Mesodermal cell (in vitro differentiated cells): Measurements from ENCODE around the gene NAP1L1.

ENCODE experiments used
- H3K27ac ChIP-seq: 2 replicates; pipeline ENCODE4 v1.7.0; 2013; ENCODE audit warnings: mild to moderate bottlenecking, low read depth, low read length, moderate library complexity; ENCODE audit not compliant: severe bottlenecking
- H3K36me3 ChIP-seq: 2 replicates; pipeline ENCODE4 v1.7.1; 2013; ENCODE audit warnings: mild to moderate bottlenecking, low read length, moderate library complexity; ENCODE audit not compliant: control insufficient read depth, insufficient read depth
- H3K4me1 ChIP-seq: one replicate; pipeline ENCODE4 v1.7.1; 2013; ENCODE audit warnings: mild to moderate bottlenecking, low read length; ENCODE audit not compliant: insufficient read depth, control insufficient read depth, poor library complexity, severe bottlenecking
- H3K4me3 ChIP-seq: 2 replicates; pipeline ENCODE4 v1.7.0; 2013; ENCODE audit warnings: low read length, control low read depth, mild to moderate bottlenecking; ENCODE audit not compliant: insufficient read depth, poor library complexity, severe bottlenecking; ENCODE audit errors: extremely low read depth
- H3K9me3 ChIP-seq: 2 replicates; pipeline ENCODE4 v1.7.1; 2013; ENCODE audit warnings: mild to moderate bottlenecking, low read length, moderate library complexity; ENCODE audit not compliant: control insufficient read depth
- WGBS, 2 experiments: methylation state at CpG; one replicate each; pipeline ENCODE4 v1.1.5; 2013; ENCODE audit warnings: missing lambda C conversion rate in 2 of 2; ENCODE audit not compliant: insufficient coverage in 2 of 2; 5-methylcytosine and 5-hydroxymethylcytosine counted together

NAP1L1 gene

GRCh38 chr12:76109879-76110278, 25.4 kb upstream of the NAP1L1 start:
- H3K4me3 ChIP-seq, result no peak overlapping the region
- H3K4me1 ChIP-seq, result peaks cover 20% of the 10 kb centered on the region
- H3K27ac ChIP-seq, result no peak overlapping the region
- no peaks in the 10 kb centered on the region for H3K36me3 ChIP-seq
- no peaks in the 10 kb centered on the region for H3K9me3 ChIP-seq
- 100% methylated on average over 3 of the region's 4 CpGs; no CpG with 5 or more reads in 1 of the 2 experiments for WGBS, 2 experiments

- 83 to 92% methylated on average over 3 of the region's 3 CpGs for WGBS, 2 experiments
- Histone ChIP-seq H3K4me3 (no peak overlapping the region), H3K4me1 (peaks cover 6% of the 10 kb centered on the region), H3K27ac (no peak overlapping the region), H3K9me3 (no peaks in the 10 kb centered on the region), H3K36me3 (no peaks in the 10 kb centered on the region)
These were observed 23.9 kb upstream of the NAP1L1 start for GRCh38 chr12:76108356-76108755.

GRCh38 chr12:76106631-76107030, 22.1 kb upstream of the NAP1L1 start:
- Histone ChIP-seq H3K27ac (no peak overlapping the region), H3K36me3 (no peaks in the 10 kb centered on the region), H3K4me1 (peaks cover 8% of the 10 kb centered on the region), H3K4me3 (no peak overlapping the region), H3K9me3 (no peaks in the 10 kb centered on the region)
- WGBS, 2 experiments, result 88% methylated on average over 1 of the region's 3 CpGs; no CpG with 5 or more reads in 1 of the 2 experiments

GRCh38 chr12:76103958-76104357, 19.5 kb upstream of the NAP1L1 start:
- WGBS, 2 experiments, result no CpG with 5 or more reads among the region's 1 CpG

DNA sequence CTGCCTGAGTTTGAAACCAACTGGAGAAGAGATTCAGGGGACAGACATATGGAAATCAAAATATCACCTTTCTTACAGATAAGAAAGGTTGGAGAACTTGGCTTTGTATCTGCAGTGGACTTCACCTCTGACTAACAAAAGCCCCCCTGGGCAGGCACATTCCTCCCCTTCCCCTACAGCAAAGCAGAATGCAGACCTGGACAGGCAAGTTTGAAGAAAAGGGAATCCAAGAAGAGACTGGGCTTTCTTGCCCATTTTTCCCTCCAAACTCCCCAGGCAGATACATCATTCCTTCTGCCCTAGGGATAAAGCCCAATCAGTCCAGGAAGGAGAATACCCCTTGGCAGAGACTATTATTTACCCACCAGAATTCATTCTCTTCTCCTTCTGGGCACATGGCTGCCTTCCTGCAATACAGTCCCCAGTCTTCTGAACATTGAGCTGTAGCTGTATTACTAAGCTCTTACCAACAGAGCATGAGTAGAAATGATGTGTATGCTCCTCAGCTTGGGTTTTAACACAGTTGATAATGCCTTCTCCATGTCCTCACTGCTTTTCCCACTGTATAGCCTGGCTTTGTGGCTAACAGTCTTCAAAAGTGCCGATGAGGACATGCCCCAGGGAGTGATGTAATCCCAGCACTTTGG, 17.4 kb upstream of the NAP1L1 start:
- no peaks in the 10 kb centered on the region for H3K9me3 ChIP-seq
- H3K4me1 ChIP-seq, result peaks cover 6% of the 10 kb centered on the region
- no peaks in the 10 kb centered on the region for H3K36me3 ChIP-seq
- H3K4me3 ChIP-seq, result no peak overlapping the region
- H3K27ac ChIP-seq, result no peak overlapping the region
- 78 to 100% methylated on average over 1 of the region's 1 CpG for WGBS, 2 experiments

More at GRCh38 chr12:76103958-76104357, 19.5 kb upstream of the NAP1L1 start:
- H3K36me3 ChIP-seq, result no peaks in the 10 kb centered on the region
- H3K27ac ChIP-seq, result no peak overlapping the region
- H3K4me1 ChIP-seq, result peaks cover 8% of the 10 kb centered on the region
- H3K4me3 ChIP-seq, result no peak overlapping the region
- H3K9me3 ChIP-seq, result no peaks in the 10 kb centered on the region

GRCh38 chr12:76096079-76096646, 11.7 kb upstream of the NAP1L1 start:
- H3K27ac ChIP-seq, result no peak overlapping the region
- H3K4me3 ChIP-seq, result no peak overlapping the region
- H3K4me1 ChIP-seq, result no peaks in the 10 kb centered on the region
- no peaks in the 10 kb centered on the region for H3K9me3 ChIP-seq
- 89 to 100% methylated on average over 1 of the region's 3 CpGs for WGBS, 2 experiments
- H3K36me3 ChIP-seq, result no peaks in the 10 kb centered on the region

- Histone ChIP-seq H3K4me3 (no peak overlapping the region), H3K27ac (no peak overlapping the region), H3K9me3 (no peaks in the 10 kb centered on the region), H3K4me1 (no peaks in the 10 kb centered on the region), H3K36me3 (no peaks in the 10 kb centered on the region)
- 83% methylated on average over 1 of the region's 3 CpGs; no CpG with 5 or more reads in 1 of the 2 experiments for WGBS, 2 experiments
These were observed 10.3 kb upstream of the NAP1L1 start for GRCh38 chr12:76094754-76095153.

- Histone ChIP-seq H3K36me3 (no peaks in the 10 kb centered on the region), H3K27ac (no peak overlapping the region), H3K4me1 (peaks cover 1% of the 10 kb centered on the region), H3K4me3 (no peak overlapping the region), H3K9me3 (no peaks in the 10 kb centered on the region)
- 60 to 62% methylated on average over 2 of the region's 2 CpGs for whole genome bisulfite sequencing, 2 experiments
These were observed 6.8 kb upstream of the NAP1L1 start for GRCh38 chr12:76091246-76091754.

DNA sequence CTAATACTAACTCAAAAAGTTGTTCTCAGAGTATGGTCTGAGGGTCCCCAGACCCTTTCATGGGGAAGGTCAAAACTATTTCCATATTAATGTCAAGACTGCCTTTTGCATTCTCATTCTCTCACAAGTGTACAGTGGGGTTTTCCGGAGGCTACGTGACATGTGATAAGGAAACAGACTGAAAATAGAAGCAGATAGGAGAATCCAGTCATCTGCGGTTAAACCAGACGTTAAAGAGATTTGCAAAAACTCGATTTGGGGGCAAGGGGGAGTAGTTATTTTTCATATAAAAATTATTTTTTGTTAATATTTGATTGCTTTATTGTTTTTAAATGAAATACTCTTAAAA, 1.0 kb upstream of the NAP1L1 start:
- Histone ChIP-seq H3K27ac (peak overlapping the region; percentile 98), H3K4me3 (peak overlapping the region; percentile 93), H3K36me3 (peaks cover 10% of the 10 kb centered on the region), H3K4me1 (peaks cover 7% of the 10 kb centered on the region), H3K9me3 (no peaks in the 10 kb centered on the region)
- WGBS, 2 experiments, result 71% methylated on average over 2 of the region's 5 CpGs; no CpG with 5 or more reads in 1 of the 2 experiments

- H3K27ac ChIP-seq, result peak overlapping the region; percentile 98
- peaks cover 15% of the 10 kb centered on the region for H3K36me3 ChIP-seq
- WGBS, 2 experiments, result 0 to 1% methylated on average over 15 to 36 of the region's 44 CpGs
- H3K4me1 ChIP-seq, result peaks cover 7% of the 10 kb centered on the region
- H3K4me3 ChIP-seq, result peak overlapping the region; percentile 93
- no peaks in the 10 kb centered on the region for H3K9me3 ChIP-seq
These were observed 506 bp upstream of the NAP1L1 start for GRCh38 chr12:76084863-76085519.
